Measurements from ENCODE around the gene RASIP1. TPM values are rescaled to one million over a fixed set of nuclear protein-coding genes. Genes with fewer than 3 reads are reported as not detected.

RASIP1 gene
- total RNA-seq, 1 donor from 2014 or later = 2.4 TPM

DNA sequence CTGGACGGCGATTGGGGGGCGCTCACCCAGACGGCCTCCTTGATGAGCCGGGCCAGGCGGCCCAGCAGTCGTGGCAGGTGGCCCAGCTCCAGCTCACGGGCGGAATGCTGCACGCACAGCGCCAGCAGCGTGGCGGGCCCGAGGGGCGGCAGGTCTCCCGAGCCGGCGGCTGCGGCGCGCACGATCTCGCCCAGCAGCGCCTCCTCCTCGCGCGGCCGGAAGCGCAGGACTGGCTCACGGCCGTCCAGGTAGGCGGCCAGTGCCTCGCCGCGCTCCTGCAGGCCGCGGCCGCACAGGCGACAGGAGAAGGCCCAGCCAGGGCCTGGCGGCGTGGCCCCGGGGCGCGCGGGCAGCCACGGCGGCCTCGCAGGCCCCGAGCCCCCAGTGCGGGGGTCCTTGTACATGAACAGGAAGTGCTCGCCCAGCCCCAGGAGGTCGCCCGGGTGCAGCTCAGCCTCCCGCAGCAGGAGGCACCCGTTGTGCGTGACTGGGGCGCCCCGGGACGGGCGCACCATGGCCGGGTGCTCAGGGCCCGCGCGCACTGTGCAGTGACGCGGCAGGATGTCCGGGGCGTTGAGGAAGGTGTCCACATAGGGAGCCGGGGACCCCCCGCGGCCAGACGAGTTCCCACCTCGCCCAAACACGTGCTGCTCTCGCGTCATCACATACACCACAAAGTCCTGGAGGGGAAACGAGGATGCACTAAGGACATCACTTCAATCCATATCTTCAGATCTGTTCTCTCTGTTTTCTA is 11.3 kb downstream of the RASIP1 start:
- DNase-seq (ENCODE audit: low read depth) = no peak
- Histone ChIP-seq H3K36me3 (ENCODE audit: control insufficient read depth, insufficient read depth, low read length) (no peaks in the 10 kb centered on the region), H3K4me3 (ENCODE audit: low read depth, low read length) (peak overlapping the region; percentile 29), H3K27me3 (ENCODE audit: control insufficient read depth, insufficient read depth, low read length) (no peaks in the 10 kb centered on the region)
- no peak for TF ChIP-seq CTCF (IDR thresholded peaks at IDR 0.05; ENCODE audit: insufficient read depth, low read length, severe bottlenecking)
- FAIRE-seq = no peak

DNA sequence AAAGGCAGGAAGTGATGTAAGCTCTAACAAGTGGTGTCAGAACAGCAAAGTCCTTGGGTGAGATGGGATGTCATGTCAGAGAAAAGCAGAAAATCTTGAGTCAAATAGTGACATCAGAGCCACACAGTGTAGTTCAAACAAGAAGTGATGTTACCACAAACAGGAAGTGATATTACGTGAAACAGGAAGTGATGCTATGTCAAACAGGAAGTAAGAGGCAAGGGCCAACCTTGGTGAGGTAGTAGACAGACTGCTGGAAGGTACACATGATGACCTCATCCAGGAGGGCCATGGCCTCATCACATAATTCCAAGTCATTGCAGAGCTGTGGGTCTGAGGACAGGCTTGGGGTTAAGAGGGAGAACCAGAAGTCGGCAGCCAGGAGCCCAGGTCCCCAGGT is 13.9 kb downstream of the RASIP1 start:
- no peak overlapping the region for H3K4me3 ChIP-seq (ENCODE audit: low read depth, low read length)
- DNase-seq (ENCODE audit: low read depth) = no peak
- H3K36me3 ChIP-seq (ENCODE audit: control insufficient read depth, insufficient read depth, low read length) = no peaks in the 10 kb centered on the region
- no peak for FAIRE-seq
- no peaks in the 10 kb centered on the region for H3K27me3 ChIP-seq (ENCODE audit: control insufficient read depth, insufficient read depth, low read length)
- no peak for TF ChIP-seq CTCF (IDR thresholded peaks at IDR 0.05; ENCODE audit: insufficient read depth, low read length, severe bottlenecking)

DNA sequence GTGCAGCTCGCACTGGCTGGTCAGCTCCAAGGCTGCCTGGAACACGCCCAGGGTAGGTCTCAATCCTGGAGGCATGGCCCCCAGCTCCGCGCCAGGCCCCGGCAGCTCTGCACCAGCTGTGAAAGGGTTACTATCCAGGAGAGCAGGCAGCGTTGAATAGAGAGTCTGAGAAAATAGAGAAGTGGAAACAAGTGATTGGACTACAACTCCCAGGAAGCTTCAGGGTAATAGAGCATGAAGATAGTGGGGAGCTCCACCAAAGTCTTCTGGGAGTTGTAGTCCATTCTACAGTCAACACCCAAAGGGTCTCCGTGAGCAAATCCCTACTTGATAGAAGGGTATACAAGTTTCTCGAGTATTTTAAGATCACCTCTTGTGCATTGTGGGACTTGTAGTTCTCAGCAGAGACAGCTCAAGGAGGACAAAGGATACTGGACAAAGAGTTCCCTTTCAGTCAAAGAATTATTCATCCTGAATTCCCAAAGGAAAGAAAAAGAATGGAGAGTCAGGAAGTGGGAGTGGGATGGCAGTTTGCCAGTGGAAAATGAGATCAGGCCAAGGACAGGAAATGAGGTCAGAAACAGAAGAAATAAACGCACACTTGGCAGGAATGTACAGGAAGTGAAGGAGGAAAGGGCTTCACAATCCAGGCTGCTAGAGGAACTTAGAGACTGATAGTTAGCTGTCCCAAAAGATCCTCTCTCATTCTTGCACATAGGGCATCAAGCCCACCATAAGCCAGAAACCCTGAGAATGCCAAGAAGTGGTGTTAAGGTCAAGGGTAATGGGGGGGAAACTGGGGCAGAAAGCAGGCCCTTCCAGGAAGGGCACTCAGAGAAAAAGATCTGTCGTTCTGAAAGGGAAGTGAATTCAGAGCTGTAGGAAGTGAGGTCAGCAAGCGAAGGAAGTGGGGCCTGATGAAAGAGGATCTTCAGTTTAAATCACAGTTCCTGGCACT is 15.3 kb downstream of the RASIP1 start:
- H3K27me3 ChIP-seq (ENCODE audit: control insufficient read depth, insufficient read depth, low read length) = no peaks in the 10 kb centered on the region
- FAIRE-seq (no peak), DNase-seq (ENCODE audit: low read depth) (peak; percentile 91)
- no peak overlapping the region for H3K4me3 ChIP-seq (ENCODE audit: low read depth, low read length)
- H3K36me3 ChIP-seq (ENCODE audit: control insufficient read depth, insufficient read depth, low read length) = no peaks in the 10 kb centered on the region
- no peak for TF ChIP-seq CTCF (IDR thresholded peaks at IDR 0.05; ENCODE audit: insufficient read depth, low read length, severe bottlenecking)

DNA sequence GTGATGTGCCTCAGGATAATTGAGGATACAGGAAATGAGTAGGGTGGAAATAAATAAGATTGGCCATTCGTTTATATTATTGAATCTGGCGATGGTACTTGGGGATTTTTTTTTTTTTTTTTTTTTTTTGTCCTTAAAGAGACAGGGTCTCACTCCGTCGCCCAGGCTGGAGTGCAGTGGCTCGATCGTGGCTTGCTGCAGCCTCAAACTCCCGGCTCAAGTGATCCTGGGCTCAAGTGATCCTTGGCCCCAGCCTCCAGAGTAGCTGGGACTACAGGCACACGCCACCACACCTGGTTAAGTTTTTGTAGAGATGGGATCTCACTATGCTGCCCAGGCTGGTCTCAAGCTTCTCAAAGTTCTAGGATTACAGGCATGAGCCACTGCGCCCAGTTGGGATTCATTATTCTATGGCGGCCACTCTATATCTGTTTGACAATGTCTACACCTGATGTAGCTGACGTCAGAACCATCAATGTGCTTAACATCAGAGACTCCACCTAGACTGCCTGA is 18.2 kb downstream of the RASIP1 start:
- H3K27me3 ChIP-seq (ENCODE audit: control insufficient read depth, insufficient read depth, low read length) = no peaks in the 10 kb centered on the region
- FAIRE-seq = no peak
- no peak for TF ChIP-seq CTCF (IDR thresholded peaks at IDR 0.05; ENCODE audit: insufficient read depth, low read length, severe bottlenecking)

DNA sequence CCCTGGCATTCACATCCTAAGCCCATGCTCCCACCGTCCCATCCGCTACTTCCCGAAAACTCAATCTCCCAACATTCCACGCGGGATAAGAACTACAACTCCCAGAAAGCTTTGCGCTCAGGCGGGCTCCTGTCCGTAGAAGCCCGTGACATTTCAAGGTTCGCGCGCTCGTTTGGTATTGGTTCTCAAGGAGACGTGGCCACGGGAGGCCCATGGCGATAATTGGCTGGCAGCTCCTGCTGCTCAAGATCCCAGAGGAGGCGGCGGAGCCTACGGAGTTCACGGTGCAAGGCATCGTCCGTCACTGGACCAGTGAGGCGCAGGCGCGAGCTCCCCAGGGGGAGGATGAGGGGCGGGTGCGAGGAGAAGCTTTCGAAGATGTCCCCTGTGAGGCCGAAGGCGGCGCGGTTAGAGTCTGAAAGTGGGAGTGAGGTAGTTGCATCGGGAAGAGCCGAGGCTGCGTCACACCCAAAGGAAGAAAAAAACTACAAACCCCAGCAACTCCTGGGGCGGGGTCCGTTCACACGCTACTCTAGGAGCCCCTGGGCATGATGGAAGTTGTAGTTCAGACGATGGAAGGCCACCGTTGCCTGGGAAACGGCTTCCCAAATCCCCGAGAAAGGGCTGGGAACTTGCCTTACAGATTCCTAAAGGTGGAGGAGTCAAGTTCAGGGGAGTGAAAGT is 19.7 kb downstream of the RASIP1 start:
- peak; percentile 79 for FAIRE-seq
- Histone ChIP-seq H3K36me3 (ENCODE audit: control insufficient read depth, insufficient read depth, low read length) (no peaks in the 10 kb centered on the region), H3K27me3 (ENCODE audit: control insufficient read depth, insufficient read depth, low read length) (no peaks in the 10 kb centered on the region), H3K4me3 (ENCODE audit: low read depth, low read length) (peak overlapping the region; percentile 50)
- no peak for TF ChIP-seq CTCF (IDR thresholded peaks at IDR 0.05; ENCODE audit: insufficient read depth, low read length, severe bottlenecking)
- DNase-seq (ENCODE audit: low read depth) = peak; percentile 97

More for the DNA sequence above, 18.2 kb downstream of the RASIP1 start:
- DNase-seq (ENCODE audit: low read depth) = no peak
- H3K36me3 ChIP-seq (ENCODE audit: control insufficient read depth, insufficient read depth, low read length) = no peaks in the 10 kb centered on the region
- H3K4me3 ChIP-seq (ENCODE audit: low read depth, low read length) = no peak overlapping the region

All from bronchial epithelial cell (primary cell).